ENCODE measurements around the gene GABRR2.

The GABRR2 gene

GRCh38 chr6:89298680-89299465, 16.2 kb downstream of the GABRR2 start:
- no peak for TF ChIP-seq CTCF (IDR thresholded peaks at IDR 0.05)

- TF ChIP-seq CTCF (IDR thresholded peaks at IDR 0.05), result no peak
Observed at GRCh38 chr6:89297695-89298351, 17.3 kb downstream of the GABRR2 start.

GRCh38 chr6:89295981-89296380, 19.1 kb downstream of the GABRR2 start:
- no peak for TF ChIP-seq CTCF (IDR thresholded peaks at IDR 0.05)

GRCh38 chr6:89291256-89291819, 23.8 kb downstream of the GABRR2 start:
- TF ChIP-seq CTCF (IDR thresholded peaks at IDR 0.05), result no peak

GRCh38 chr6:89290401-89291155, 24.5 kb downstream of the GABRR2 start:
- no peak for TF ChIP-seq CTCF (IDR thresholded peaks at IDR 0.05)

- no peak for TF ChIP-seq CTCF (IDR thresholded peaks at IDR 0.05)
Observed at GRCh38 chr6:89289710-89290109, 25.4 kb downstream of the GABRR2 start.

GRCh38 chr6:89287351-89288028, 27.6 kb downstream of the GABRR2 start:
- no peak for TF ChIP-seq CTCF (IDR thresholded peaks at IDR 0.05)

Measured in LNCAP (cell line).